ENCODE results near the gene ACY1. TPM values are rescaled to one million over a fixed set of nuclear protein-coding genes. Genes with fewer than 3 reads are reported as not detected.

Gene ACY1
- total and polyA plus RNA-seq, 10 of the 15 experiments (the other 5 are each of a cell fraction or from before 2014, with no cell fraction given) = 18.5 to 42.2 (median 27.8) TPM

GRCh38 chr3:51995346-51996163 lies 12.2 kb downstream of the ACY1 start, which contains the start of gene RPL29 (continued):
- TF ChIP-seq ZBTB11 (CRISPR knock-in tag; IDR thresholded peaks at IDR 0.05) (peak; percentile 92), HDAC2 (IDR thresholded peaks at IDR 0.05) (no peak), ZZZ3 (IDR thresholded peaks at IDR 0.05; ENCODE audit: control insufficient read depth, insufficient read length, low read depth) (peak; percentile 64), CHD1 (IDR thresholded peaks at IDR 0.05; ENCODE audit: low read depth, low read length) (peak; percentile 56; the same call in 1 of the 2 replicates), LARP7 (IDR thresholded peaks at IDR 0.05) (peak; percentile 85), IKZF1 (conservative IDR thresholded peaks at IDR 0.05) (peak; percentile 93), ZBTB33 (IDR thresholded peaks at IDR 0.05) (no peak; the same call in 1 of the 2 replicates), POLR2AphosphoS5 (IDR thresholded peaks at IDR 0.05; ENCODE audit: low read length) (peak; percentile 99), BHLHE40 (IDR thresholded peaks at IDR 0.05; ENCODE audit: borderline replicate concordance in 1 of 2, low read depth in 2 of 2, low read length in 1 of 2) (peak in 1 of 2 experiments; percentile 70; a peak in 1 of 4 replicates), EED (IDR thresholded peaks at IDR 0.05; ENCODE audit: low read depth) (peak; percentile 41; the same call in 1 of the 2 replicates), RFX5 (IDR thresholded peaks at IDR 0.05; ENCODE audit: low read depth, low read length) (no peak), GATAD2B (conservative IDR thresholded peaks at IDR 0.05; ENCODE audit: low read depth) (peak; percentile 66), ZNF24 (IDR thresholded peaks at IDR 0.05) (0 out of 2 replicates have a peak, but pooled peaks have one; percentile 21), PBX3 (IDR thresholded peaks at IDR 0.05; ENCODE audit: insufficient replicate concordance, low read depth, low read length) (no peak), ASH2L (IDR thresholded peaks at IDR 0.05; ENCODE audit: borderline replicate concordance, low read depth) (peak; percentile 91; the same call in 1 of the 2 replicates), NR2C2 (IDR thresholded peaks at IDR 0.05; ENCODE audit: borderline replicate concordance, control insufficient read depth, insufficient read length, low read depth) (peak; percentile 75), ZNF217 (IDR thresholded peaks at IDR 0.05) (no peak), ETV6 (conservative IDR thresholded peaks at IDR 0.05 in 1 of 2, IDR thresholded peaks at IDR 0.05 in 1 of 2; ENCODE audit: borderline replicate concordance in 1 of 2, low read depth in 1 of 2) (peak in 1 of 2 experiments; percentile 61; a peak in 1 of 4 replicates), RBBP5 (conservative IDR thresholded peaks at IDR 0.05) (peak; percentile 99), STAT1 (conservative IDR thresholded peaks at IDR 0.05) (peak; percentile 99), ATF2 (IDR thresholded peaks at IDR 0.05; ENCODE audit: low read length) (no peak)

All from GM12878 (cell line).